Measurements from ENCODE around the gene DENND5A. TPM values are rescaled to one million over a fixed set of nuclear protein-coding genes. Genes with fewer than 3 reads are reported as not detected.
"Not testable (repeated sequence)": the region's sequence is repeated elsewhere in the genome, so short reads cannot be mapped to it uniquely, and the experiment has no call there.

Gene DENND5A
- total RNA-seq, 2 donors from 2014 or later, result 22.1 to 31.3 TPM

GRCh38 chr11:9099617-9100016, 165.5 kb downstream of the DENND5A start:
- ATAC-seq (no peak), DNase-seq (no peak)
- H3K4me3 ChIP-seq, result no peak overlapping the region
- H3K27ac ChIP-seq, result no peak overlapping the region
- no peaks in the 10 kb centered on the region for H3K9me3 ChIP-seq
- intact Hi-C loops (cut with DNase I), result no loop called here
- no peaks in the 10 kb centered on the region for H3K27me3 ChIP-seq
- H3K4me1 ChIP-seq, result peaks cover 28% of the 10 kb centered on the region
- H3K36me3 ChIP-seq (replicated peaks in 1 of 2; ENCODE audit: insufficient read depth in 1 of 2, low read depth in 2 of 2), result no peaks in the 10 kb centered on the region
- 80 to 88% methylated on average over 4 of the region's 4 CpGs for WGBS, 2 donors
- TF ChIP-seq, protein P1, sequence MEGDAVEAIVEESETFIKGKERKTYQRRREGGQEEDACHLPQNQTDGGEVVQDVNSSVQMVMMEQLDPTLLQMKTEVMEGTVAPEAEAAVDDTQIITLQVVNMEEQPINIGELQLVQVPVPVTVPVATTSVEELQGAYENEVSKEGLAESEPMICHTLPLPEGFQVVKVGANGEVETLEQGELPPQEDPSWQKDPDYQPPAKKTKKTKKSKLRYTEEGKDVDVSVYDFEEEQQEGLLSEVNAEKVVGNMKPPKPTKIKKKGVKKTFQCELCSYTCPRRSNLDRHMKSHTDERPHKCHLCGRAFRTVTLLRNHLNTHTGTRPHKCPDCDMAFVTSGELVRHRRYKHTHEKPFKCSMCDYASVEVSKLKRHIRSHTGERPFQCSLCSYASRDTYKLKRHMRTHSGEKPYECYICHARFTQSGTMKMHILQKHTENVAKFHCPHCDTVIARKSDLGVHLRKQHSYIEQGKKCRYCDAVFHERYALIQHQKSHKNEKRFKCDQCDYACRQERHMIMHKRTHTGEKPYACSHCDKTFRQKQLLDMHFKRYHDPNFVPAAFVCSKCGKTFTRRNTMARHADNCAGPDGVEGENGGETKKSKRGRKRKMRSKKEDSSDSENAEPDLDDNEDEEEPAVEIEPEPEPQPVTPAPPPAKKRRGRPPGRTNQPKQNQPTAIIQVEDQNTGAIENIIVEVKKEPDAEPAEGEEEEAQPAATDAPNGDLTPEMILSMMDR (IDR thresholded peaks at IDR 0.05), result no peak
- no peak for TF ChIP-seq POLR2A (IDR thresholded peaks at IDR 0.05)

DNA sequence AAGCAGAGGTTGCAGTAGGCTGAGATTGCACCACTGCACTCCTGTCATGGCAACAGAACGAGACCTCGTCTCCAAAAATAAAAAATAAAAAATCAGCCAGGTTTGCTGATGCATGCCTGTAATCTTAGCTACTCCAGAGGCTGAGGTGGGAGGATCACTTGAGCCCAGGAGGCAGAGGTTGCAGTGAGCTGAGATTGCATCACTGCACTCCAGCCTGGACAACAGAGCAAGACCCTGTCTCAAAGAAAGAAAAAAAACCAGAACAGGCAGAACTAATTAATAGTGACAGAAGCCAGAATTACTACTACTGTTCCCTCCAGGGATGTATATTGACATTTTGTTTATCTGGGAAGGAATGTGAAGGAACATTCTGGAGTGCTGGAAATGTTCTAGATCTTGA, 166.7 kb downstream of the DENND5A start:
- WGBS, 2 donors, result 20 to 45% methylated on average over 2 of the region's 2 CpGs
- H3K4me3 ChIP-seq; ATAC-seq; H3K27me3 ChIP-seq; intact Hi-C loops (cut with DNase I); DNase-seq; H3K27ac ChIP-seq; H3K9me3 ChIP-seq; H3K36me3 ChIP-seq (replicated peaks in 1 of 2; ENCODE audit: insufficient read depth in 1 of 2, low read depth in 2 of 2): not testable (repeated sequence)
- H3K4me1 ChIP-seq, result peaks cover 23% of the 10 kb centered on the region

GRCh38 chr11:9097186-9097943, 167.8 kb downstream of the DENND5A start:
- DNase-seq; H3K4me3 ChIP-seq; H3K9me3 ChIP-seq; intact Hi-C loops (cut with DNase I); ATAC-seq; H3K36me3 ChIP-seq (replicated peaks in 1 of 2; ENCODE audit: insufficient read depth in 1 of 2, low read depth in 2 of 2); H3K27ac ChIP-seq; H3K27me3 ChIP-seq: not testable (repeated sequence)
- WGBS, 2 donors, result 84 to 85% methylated on average over 23 of the region's 23 CpGs
- H3K4me1 ChIP-seq, result peaks cover 23% of the 10 kb centered on the region

GRCh38 chr11:9096427-9096826, 168.7 kb downstream of the DENND5A start:
- Histone ChIP-seq H3K27me3 (no peaks in the 10 kb centered on the region), H3K4me3 (no peak overlapping the region), H3K4me1 (peaks cover 29% of the 10 kb centered on the region), H3K27ac (no peak overlapping the region), H3K9me3 (no peaks in the 10 kb centered on the region), H3K36me3 (replicated peaks in 1 of 2; ENCODE audit: insufficient read depth in 1 of 2, low read depth in 2 of 2) (no peaks in the 10 kb centered on the region)
- TF ChIP-seq POLR2A (IDR thresholded peaks at IDR 0.05), result no peak
- TF ChIP-seq, protein P1 (IDR thresholded peaks at IDR 0.05), result no peak
- DNase-seq, result no peak
- intact Hi-C loops (cut with DNase I), result no loop called here
- no peak for ATAC-seq
- 95 to 96% methylated on average over 5 of the region's 5 CpGs for WGBS, 2 donors

GRCh38 chr11:9095421-9095820, 169.7 kb downstream of the DENND5A start:
- intact Hi-C loops (cut with DNase I), result no loop called here
- Histone ChIP-seq H3K4me1 (peaks cover 38% of the 10 kb centered on the region), H3K36me3 (replicated peaks in 1 of 2; ENCODE audit: insufficient read depth in 1 of 2, low read depth in 2 of 2) (no peaks in the 10 kb centered on the region), H3K27ac (no peak overlapping the region), H3K27me3 (no peaks in the 10 kb centered on the region), H3K4me3 (no peak overlapping the region), H3K9me3 (no peaks in the 10 kb centered on the region)
- DNase-seq (no peak), ATAC-seq (no peak)
- no peak for TF ChIP-seq POLR2A (IDR thresholded peaks at IDR 0.05)
- TF ChIP-seq, protein P1 (IDR thresholded peaks at IDR 0.05), result no peak
- WGBS, 2 donors, result 82% methylated on average over 9 to 11 of the region's 12 CpGs

GRCh38 chr11:9094420-9094819, 170.7 kb downstream of the DENND5A start:
- no peak for TF ChIP-seq POLR2A (IDR thresholded peaks at IDR 0.05)
- TF ChIP-seq, protein P1 (IDR thresholded peaks at IDR 0.05), result no peak
- no peak for ATAC-seq
- no peaks in the 10 kb centered on the region for H3K9me3 ChIP-seq
- H3K36me3 ChIP-seq (replicated peaks in 1 of 2; ENCODE audit: insufficient read depth in 1 of 2, low read depth in 2 of 2), result no peaks in the 10 kb centered on the region
- no peak overlapping the region for H3K27ac ChIP-seq
- intact Hi-C loops (cut with DNase I), result no loop called here
- H3K4me1 ChIP-seq, result peaks cover 45% of the 10 kb centered on the region
- H3K4me3 ChIP-seq, result no peak overlapping the region
- no peaks in the 10 kb centered on the region for H3K27me3 ChIP-seq
- WGBS, 2 donors, result 81 to 97% methylated on average over 4 of the region's 8 CpGs
- no peak for DNase-seq

All from body of pancreas (tissue), 4 donors.